ENCODE data around the gene TIAM1.

Gene TIAM1

GRCh38 chr21:31354604-31355443 is 10.8 kb upstream of the TIAM1 start:
- no peak overlapping the region for H3K4me3 ChIP-seq (ENCODE audit: low read length)
- DNase-seq (ENCODE audit: low read depth, low spot score): peak; percentile 40

GRCh38 chr21:31354122-31354521 is 10.1 kb upstream of the TIAM1 start:
- DNase-seq (ENCODE audit: low read depth, low spot score): no peak
- H3K4me3 ChIP-seq (ENCODE audit: low read length): no peak overlapping the region

- peak; percentile 34 for DNase-seq (ENCODE audit: low read depth, low spot score)
- H3K4me3 ChIP-seq (ENCODE audit: low read length): no peak overlapping the region
Measured at GRCh38 chr21:31352836-31353235, 8.8 kb upstream of the TIAM1 start.

- DNase-seq (ENCODE audit: low read depth, low spot score): no peak
- H3K4me3 ChIP-seq (ENCODE audit: low read length): no peak overlapping the region
Measured at GRCh38 chr21:31351960-31352359, 7.9 kb upstream of the TIAM1 start.

GRCh38 chr21:31351438-31351837 is 7.4 kb upstream of the TIAM1 start:
- H3K4me3 ChIP-seq (ENCODE audit: low read length): no peak overlapping the region
- no peak for DNase-seq (ENCODE audit: low read depth, low spot score)

GRCh38 chr21:31349208-31349607 is 5.1 kb upstream of the TIAM1 start:
- DNase-seq (ENCODE audit: low read depth, low spot score): no peak
- no peak overlapping the region for H3K4me3 ChIP-seq (ENCODE audit: low read length)

- no peak for DNase-seq (ENCODE audit: low read depth, low spot score)
- no peak overlapping the region for H3K4me3 ChIP-seq (ENCODE audit: low read length)
Measured at GRCh38 chr21:31348188-31348587, 4.1 kb upstream of the TIAM1 start.

- DNase-seq (ENCODE audit: low read depth, low spot score): no peak
- no peak overlapping the region for H3K4me3 ChIP-seq (ENCODE audit: low read length)
Measured at GRCh38 chr21:31347435-31348032, 3.5 kb upstream of the TIAM1 start.

- no peak for DNase-seq (ENCODE audit: low read depth, low spot score)
- H3K4me3 ChIP-seq (ENCODE audit: low read length): no peak overlapping the region
Measured at GRCh38 chr21:31346256-31346821, 2.3 kb upstream of the TIAM1 start.

- no peak overlapping the region for H3K4me3 ChIP-seq (ENCODE audit: low read length)
- DNase-seq (ENCODE audit: low read depth, low spot score): no peak
Measured at GRCh38 chr21:31345136-31345535, 1.1 kb upstream of the TIAM1 start.

- no peak for DNase-seq (ENCODE audit: low read depth, low spot score)
- no peak overlapping the region for H3K4me3 ChIP-seq (ENCODE audit: low read length)
Measured at GRCh38 chr21:31343030-31343510, 991 bp downstream of the TIAM1 start.

GRCh38 chr21:31342348-31342747 is 1.7 kb downstream of the TIAM1 start:
- no peak for DNase-seq (ENCODE audit: low read depth, low spot score)
- no peak overlapping the region for H3K4me3 ChIP-seq (ENCODE audit: low read length)

- no peak for DNase-seq (ENCODE audit: low read depth, low spot score)
- H3K4me3 ChIP-seq (ENCODE audit: low read length): no peak overlapping the region
Measured at GRCh38 chr21:31340942-31341487, 3.0 kb downstream of the TIAM1 start.

GRCh38 chr21:31340514-31340913 is 3.5 kb downstream of the TIAM1 start:
- DNase-seq (ENCODE audit: low read depth, low spot score): no peak
- H3K4me3 ChIP-seq (ENCODE audit: low read length): no peak overlapping the region

- no peak overlapping the region for H3K4me3 ChIP-seq (ENCODE audit: low read length)
- DNase-seq (ENCODE audit: low read depth, low spot score): no peak
Measured at GRCh38 chr21:31339721-31340120, 4.3 kb downstream of the TIAM1 start.

GRCh38 chr21:31338908-31339368 is 5.1 kb downstream of the TIAM1 start:
- no peak for DNase-seq (ENCODE audit: low read depth, low spot score)

GRCh38 chr21:31337996-31338907 is 5.8 kb downstream of the TIAM1 start:
- H3K4me3 ChIP-seq (ENCODE audit: low read length): no peak overlapping the region
- DNase-seq (ENCODE audit: low read depth, low spot score): no peak

More at GRCh38 chr21:31338908-31339368, 5.1 kb downstream of the TIAM1 start:
- no peak overlapping the region for H3K4me3 ChIP-seq (ENCODE audit: low read length)

GRCh38 chr21:31337086-31337485 is 7.0 kb downstream of the TIAM1 start:
- no peak for DNase-seq (ENCODE audit: low read depth, low spot score)

GRCh38 chr21:31336739-31337040 is 7.4 kb downstream of the TIAM1 start:
- no peak overlapping the region for H3K4me3 ChIP-seq (ENCODE audit: low read length)
- DNase-seq (ENCODE audit: low read depth, low spot score): no peak

More at GRCh38 chr21:31337086-31337485, 7.0 kb downstream of the TIAM1 start:
- no peak overlapping the region for H3K4me3 ChIP-seq (ENCODE audit: low read length)

Measured in Jurkat, Clone E6-1 (cell line).